ENCODE data around the gene ANKRD28.

GRCh38 chr3:15845475-15845874 is 47.7 kb upstream of the ANKRD28 start:
- TF ChIP-seq TARDBP (IDR thresholded peaks at IDR 0.05) (no peak), ZNF184 (CRISPR knock-in tag; IDR thresholded peaks at IDR 0.05) (no peak), FOXJ2 (tag; IDR thresholded peaks at IDR 0.05) (no peak)

Measured in K562 (cell line).